MV-4-11 (cell line): Measurements from ENCODE around the gene PTGES3L.
"Not testable (repeated sequence)": the region's sequence is repeated elsewhere in the genome, so short reads cannot be mapped to it uniquely, and the experiment has no call there.

Source experiments
- DNase-seq: peaks from one replicate; lab custom pipeline; 2025; lab: John Stamatoyannopoulos, UW

The PTGES3L gene

DNA sequence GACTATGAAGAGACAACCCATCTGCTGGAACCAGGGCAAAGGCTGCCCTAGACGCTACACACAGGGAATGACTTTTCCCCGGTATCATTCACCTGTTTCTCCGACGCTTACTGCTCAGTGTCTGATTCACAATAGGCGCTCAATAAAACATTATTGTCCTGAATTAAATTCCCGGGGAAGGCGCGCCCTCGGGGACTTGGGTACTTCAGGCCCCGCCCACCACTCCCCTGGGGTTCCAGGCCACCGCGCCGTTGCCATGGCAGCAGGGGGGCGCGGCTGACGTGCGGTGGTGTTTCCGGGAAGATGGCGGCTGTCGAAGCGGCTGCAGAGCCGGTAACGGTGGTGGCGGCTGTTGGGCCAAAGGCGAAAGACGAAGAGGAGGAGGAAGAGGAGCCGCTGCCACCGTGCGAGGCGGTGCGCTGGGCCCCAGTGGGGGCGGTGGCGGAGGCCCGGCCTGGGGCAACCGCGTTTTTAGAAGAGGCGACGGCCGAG is 440 bp upstream of the PTGES3L start, which contains the start of gene RUNDC1:
RUNDC1 (plus strand) TSS at position 292 of the 492 bp plus-strand sequence; CDS start at position 304, 12 bp downstream.
- peak; percentile 81 for DNase-seq

DNA sequence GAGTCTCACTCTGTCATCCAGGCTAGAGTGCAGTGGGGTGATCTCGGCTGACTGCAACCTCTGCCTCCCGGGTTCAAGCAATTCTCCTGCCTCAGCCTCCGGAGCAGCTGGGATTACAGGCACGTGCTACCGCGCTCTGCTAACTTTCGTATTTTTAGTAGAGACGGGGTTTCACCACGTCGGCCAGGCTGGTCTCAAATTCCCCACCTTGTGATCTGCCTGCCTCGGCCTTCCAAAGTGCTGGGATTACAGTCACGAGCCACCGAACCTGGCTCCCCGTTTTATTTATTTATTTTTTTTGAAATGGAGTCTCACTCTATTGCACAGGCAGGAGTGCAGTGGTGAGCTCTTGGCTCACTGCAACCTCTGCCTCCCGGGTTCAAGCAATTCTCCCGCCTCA is 4.2 kb downstream of the PTGES3L start:
- DNase-seq = not testable (repeated sequence)

DNA sequence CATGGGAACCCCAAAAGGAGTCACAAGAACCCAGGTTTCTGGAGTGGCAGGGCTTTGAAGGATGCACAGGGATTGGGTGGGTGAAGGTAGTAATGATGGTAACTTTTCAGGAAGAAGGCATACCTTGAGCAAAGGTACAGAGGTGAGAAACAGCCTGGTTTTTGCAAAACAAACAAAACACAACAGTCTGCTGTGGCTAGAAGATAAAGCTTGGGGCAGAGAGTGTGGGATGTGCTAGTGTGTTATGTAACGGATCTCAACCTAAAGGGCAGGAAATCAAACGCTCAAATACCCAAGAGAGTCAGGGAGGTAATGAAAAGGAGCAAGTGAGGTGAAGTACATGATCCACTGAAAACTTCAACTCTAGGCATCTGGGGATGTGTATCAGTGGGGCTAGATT is 4.6 kb downstream of the PTGES3L start:
- DNase-seq = no peak

DNA sequence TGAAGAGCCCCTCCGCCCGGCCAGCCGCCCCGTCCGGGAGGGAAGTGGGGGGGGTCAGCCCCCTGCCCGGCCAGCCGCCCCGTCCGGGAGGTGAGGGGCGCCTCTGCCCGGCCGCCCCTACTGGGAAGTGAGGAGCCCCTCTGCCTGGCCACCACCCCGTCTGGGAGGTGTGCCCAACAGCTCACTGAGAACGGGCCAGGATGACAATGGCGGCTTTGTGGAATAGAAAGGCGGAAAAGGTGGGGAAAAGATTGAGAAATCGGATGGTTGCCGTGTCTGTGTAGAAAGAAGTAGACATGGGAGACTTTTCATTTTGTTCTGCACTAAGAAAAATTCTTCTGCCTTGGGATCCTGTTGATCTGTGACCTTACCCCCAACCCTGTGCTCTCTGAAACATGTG is 6.6 kb downstream of the PTGES3L start:
- DNase-seq = not testable (repeated sequence)

DNA sequence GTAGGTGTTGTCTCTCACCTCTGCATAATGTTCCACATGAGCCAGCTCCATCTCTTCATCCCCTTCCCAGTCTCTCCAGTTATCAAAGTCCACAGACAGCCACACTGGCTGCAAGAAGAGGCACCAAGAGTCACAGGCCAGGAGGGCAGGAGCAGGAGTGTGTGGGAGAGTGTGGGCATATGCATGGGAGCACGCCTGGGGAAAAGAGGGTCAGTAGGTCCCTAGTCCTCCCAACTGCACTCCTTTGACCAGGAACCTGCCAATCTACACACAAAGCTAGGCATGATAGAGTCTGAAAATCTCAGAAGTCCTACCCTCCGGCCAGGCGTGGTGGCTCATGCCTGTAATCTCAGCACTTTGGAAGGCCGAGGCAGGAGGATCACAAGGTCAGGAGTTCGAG is 8.3 kb downstream of the PTGES3L start:
- DNase-seq = no peak

DNA sequence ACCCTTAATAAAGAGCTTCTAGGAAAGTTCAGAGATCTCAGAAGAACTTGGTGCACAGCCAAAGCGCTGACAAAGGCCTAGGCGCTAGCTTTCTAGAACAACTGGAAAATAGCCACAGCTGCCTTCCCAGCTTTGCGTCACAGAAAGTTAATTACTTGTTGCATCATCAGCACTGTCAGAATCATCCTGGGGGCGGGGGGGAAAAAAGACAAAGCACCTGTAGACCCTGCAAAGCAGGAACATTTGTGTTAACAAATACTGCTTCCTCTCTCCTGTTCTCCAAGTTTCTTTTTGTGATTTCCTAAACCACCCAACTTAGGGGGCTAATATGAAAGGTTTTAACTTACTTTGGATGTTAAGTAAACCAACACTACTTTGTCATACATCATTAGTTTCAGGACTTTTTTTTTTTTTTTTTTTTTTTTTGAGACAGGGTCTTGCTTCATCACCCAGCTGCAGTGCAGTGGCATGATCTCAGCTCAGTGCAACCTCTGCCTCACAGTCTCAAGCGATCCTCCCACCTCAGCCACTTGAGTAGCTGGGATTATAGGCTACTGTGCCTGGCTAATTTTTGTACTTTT is 10.8 kb downstream of the PTGES3L start:
- peak; percentile 74 for DNase-seq

DNA sequence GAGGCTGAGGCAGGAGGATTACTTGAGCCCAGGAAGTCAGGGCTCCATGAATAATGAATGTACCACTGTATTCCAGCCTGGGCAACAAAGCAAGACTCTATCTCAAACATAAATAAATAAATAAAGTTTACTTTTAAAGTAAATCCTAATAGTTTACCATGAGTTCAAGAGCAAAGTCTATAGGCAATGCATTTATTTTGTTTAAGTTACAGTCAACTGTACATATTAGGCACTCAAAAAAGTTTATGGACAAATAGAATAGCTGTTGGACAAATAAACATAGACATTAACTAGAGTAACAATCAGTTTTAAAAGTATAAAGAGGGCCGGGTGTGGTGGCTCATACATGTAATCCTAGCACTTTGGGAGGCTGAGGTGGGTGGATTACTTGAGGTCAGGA is 12.0 kb downstream of the PTGES3L start:
- no peak for DNase-seq

DNA sequence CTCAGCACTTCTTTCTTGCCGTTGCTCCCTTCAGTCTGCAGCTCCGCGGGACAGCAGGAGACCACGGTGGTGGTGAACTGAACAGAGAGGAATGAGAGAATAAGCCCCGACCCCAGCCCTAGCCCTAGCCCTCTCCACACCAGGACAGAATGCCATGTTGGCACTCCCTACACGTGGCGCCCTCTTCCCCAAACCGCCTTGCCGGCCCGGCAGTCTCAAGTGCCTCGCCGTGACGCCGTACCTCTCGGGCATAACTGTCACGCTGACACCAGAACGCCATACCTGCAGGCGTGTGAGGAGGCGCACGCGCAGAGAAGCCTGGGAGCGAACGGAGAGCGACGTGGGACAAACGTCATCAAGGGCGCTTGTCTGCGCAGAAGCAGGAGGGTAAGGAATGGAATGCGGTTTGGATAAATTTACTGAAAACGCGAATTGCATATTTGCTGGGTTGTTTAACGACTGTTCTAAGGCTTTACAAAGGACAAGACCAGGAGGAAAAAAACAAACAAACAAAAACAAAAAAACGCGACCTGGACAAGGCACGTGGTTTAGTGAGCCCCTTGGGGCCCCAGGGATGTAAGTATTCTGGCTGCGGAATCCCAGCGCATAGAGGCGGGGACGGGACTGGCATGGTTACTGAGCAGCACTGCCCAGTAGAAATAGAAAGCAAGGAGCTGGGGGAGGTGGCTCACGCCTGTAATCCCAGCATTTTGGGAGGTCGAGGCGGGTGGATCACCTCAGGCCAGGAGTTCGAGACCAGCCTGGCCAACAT is 15.5 kb downstream of the PTGES3L start, which contains the start of gene AARSD1:
AARSD1 (minus strand) TSS at position 294 of the 772 bp plus-strand sequence; CDS start at position 280, 14 bp downstream.
- peak; percentile 90 for DNase-seq

DNA sequence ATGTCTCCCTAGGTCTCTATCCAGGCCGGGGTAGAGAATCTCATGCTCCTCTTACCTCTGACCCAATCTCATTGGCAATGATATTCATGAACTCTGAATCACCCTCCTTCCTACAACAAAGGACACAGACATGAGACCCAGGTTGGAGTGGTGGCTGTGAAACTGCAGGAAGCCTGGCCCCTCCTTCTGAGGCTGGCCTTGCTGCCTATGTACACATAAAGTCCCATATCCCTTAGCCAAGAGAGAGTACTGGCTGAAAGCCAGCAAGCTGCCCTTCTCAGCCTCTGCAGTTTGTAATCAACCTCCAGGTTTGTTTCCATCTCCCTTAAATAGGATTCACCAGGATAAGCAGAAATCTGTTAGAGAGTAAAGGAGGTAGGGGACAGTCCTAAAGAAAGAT is 26.2 kb downstream of the PTGES3L start:
- no peak for DNase-seq

DNA sequence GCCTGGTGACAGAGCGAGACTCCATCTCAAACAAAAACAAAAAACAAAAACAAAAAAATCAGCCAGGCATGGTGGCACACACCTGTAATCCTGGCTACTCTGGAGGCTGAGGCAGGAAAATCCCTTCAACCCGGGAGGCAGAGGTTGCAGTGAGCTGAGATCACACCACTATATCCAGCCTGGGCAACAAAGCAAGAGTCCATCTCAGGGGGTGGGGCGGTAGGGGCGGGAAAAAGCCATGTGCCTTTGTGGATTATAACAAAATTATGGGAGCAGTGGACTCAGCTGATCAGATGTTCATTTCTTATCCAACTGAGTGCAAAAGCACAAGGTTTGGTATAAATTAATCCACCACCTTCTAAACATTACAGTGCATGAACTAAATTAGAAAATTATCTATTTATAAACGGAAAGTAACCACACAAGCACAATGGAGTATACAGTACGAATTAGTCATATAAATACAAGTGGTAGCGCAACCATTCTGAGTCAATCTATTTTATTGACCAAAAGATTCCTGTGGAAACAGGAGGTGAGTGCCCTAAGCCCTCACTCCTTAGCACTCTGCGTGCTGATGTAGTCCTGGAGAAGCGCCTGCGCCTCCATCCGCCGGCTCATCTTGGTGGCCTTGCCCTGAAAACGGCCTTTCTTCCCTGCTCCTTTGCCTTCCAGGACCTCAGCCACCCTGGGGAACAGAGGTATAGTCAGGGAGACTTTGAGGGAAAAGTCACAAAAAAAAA is 29.7 kb downstream of the PTGES3L start:
- DNase-seq = no peak

DNA sequence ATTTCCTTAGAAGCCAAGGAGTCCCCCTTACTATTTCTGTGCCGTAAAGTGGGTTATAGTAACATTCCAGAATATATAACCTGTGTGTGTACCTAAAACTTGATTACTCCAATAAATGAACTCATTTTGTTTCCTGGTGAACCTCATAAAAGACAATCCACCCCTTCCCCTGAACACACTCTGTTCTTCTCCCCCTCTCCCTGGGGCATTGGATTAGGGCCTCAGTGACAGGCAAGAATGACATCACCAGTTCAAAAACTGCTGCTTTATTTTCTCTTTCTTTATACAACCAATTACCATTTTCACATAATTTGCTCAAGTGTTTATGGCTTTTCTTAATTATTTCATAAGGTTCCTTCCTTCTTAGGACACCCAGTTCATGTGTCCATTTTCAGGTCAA is 33.1 kb downstream of the PTGES3L start:
- no peak for DNase-seq

DNA sequence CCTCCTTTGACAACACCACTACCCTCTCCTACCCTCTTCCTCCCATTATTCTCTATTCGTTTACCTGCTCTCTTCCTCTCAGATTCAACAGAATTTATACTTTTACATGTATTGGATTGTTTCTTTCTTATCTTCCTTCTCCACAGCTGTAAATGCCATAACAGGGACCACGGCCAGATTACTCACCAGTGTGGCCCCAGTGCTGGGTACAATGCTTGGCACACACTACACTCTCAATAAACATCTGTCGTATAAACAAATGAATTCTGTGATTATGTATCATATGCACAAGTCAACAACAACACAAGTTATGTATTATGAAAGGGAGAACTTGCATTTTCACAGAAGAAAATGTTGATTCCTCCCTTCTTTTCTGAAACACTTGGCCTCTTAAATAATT is 35.7 kb downstream of the PTGES3L start:
- no peak for DNase-seq

DNA sequence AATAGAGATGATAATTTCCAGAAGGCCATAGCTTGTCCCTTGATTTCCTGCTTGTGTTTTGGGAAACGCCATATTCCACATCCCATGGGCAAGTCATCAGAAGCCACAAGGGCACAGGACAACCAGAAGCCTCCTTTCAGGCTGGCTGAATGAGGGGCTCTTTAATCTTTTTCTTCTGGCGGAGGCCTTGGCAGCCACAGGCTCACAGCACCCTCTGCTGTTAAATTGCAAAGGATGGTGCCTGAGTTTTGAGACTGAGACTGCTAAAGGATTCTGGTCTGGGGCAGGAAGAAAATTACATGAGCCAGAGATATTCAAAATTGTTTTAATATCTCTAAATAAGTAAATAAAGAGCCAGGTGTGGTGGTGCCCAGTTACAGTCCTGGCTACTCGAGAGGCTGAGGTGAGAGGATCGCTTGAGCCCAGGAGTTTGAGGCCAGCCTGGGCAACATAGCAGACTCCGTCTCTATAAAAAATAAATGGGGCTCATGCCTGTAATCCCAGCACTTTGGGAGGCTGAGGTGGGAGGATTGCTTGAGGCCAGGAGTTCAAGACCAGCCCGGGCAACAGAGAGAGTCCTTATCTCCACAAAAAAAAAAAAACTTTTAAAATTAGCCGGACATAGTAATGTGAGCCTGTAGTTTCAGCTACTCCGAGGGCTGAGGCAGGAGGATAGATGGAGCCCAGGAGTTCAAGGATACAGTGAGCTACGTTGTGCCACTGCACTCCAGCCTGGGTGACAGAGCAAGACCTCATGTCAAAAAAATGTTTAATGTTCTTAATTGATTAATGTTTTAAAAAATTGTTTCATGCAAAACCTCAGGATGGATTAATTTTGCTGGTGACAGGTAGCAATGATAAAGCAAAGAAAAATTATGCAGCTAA is 41.9 kb downstream of the PTGES3L start:
- peak; percentile 32 for DNase-seq

DNA sequence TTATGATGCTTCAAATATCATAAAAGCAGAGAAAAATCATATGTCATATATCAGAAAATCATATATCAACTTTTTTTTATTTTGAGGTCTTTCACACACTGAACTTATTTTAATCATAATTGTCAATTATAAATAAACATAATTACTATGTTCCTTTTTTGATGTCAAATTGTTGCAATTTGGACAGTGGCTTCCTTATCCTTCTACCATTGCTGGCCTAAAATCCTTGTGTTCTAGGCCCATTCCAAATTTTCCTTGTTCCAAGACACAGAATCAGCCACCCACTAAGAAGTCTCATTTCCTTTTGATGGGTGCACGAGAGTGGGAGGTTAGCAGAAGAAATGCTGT is 50.4 kb downstream of the PTGES3L start:
- no peak for DNase-seq

DNA sequence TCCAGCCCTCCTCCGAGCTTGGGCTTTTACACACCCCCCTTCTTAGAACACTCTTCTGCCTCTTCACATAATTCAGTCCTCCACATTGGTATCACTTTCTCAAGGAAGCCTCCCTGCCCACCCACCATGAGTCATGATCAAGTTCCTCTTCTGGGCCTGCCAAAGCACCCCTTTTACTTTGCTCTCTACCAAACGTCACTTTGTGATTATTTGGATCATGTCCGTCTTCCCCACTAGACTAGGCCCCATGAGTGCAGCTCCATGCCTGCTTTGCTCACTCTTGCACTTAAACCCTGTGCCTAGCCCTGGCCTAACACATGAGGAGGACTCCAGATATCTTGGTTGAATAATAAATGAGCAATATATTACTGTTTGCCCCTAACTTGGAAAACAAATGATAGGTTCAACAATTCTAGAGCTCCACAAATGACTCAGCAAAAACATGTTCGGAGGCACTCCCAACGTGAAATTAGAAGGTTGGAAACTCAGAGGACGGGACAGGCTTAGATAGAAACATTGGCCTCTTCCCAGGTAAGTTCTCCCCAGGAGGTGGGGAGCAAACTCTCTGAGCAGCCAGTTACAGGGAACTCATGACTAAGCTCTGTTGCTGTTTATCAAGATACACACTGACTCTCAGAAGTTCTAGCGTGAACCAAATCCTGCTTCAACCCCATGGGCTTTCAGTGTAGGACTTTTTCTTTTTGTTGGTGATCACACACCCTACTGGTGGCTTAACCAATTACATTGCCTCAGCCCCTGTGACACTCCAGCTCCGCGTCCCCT is 51.0 kb downstream of the PTGES3L start:
- DNase-seq = peak; percentile 97

DNA sequence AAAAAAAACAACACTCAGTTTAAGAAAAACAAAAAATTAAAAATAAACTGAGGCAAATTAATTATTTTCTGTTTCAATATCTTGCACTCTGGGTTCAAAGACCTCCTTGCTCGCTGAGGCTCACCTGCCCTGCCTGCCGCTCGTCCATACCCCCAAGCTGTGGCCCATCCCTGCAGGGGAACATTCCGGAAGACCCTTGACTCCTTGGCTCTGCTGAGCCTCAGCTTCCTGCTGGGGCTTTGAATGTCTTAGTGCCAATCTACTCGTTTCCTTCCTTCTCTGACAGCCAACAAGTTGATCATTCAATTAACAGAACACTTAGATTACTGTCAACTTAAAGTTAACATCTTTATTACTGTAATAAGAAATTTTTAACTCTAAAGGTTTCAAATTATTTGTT is 55.0 kb downstream of the PTGES3L start:
- no peak for DNase-seq

DNA sequence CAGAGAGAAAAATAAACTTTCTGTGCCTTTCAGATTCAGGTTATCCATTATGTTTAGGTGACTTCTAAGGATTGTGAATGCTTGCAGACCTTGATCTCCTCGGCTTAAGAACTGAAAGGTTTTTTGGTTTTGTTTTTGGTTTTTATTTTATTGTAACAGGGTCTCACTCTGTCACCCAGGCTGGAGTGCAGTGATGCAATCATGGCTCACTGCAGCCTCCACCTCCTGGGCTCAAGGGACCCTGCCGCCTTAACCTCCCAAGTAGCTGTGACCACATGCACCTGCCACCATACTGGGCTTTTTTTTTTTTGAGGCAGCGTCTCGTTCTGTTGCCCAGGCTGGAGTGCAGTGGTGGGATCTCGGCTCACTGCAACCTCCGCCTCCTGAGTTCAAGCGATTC is 56.4 kb downstream of the PTGES3L start:
- not testable (repeated sequence) for DNase-seq

DNA sequence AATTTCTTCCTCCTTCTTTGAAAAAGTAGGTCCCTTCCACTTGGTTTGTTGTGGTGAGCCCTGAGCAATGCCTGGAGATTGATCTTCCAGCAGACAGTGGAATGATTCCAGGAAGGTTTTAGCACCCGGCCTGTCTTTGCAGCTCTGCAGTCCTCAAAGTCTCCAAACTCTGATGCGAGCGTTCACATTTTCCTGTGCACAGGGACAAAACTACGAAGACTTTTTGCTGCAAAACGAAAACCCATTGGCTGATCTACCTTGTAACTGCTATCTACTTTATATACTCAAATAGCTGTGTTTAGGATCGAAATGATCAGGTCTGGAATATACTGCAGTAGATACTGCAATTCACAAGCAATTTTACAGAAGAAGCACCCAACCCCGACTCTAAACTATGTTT is 57.6 kb downstream of the PTGES3L start:
- no peak for DNase-seq

DNA sequence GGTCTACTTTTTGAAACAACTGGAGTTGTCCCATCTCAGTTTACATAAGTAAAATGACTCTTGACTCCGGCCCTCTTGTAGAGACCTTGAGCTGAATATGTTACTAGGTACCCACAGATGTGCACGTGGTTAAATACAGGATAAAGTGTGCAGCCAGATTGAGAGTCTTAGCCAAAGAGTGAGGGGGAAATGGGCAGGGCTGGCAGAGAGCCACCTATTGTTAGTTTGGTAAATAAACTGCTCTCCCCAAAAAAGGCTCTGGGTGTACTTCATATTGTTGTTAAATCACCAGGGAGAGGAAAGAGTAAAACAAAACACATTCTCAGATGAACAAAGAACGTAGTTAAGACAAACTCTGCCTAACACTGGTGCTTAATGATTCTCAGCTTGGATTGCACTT is 59.0 kb downstream of the PTGES3L start:
- DNase-seq = no peak

DNA sequence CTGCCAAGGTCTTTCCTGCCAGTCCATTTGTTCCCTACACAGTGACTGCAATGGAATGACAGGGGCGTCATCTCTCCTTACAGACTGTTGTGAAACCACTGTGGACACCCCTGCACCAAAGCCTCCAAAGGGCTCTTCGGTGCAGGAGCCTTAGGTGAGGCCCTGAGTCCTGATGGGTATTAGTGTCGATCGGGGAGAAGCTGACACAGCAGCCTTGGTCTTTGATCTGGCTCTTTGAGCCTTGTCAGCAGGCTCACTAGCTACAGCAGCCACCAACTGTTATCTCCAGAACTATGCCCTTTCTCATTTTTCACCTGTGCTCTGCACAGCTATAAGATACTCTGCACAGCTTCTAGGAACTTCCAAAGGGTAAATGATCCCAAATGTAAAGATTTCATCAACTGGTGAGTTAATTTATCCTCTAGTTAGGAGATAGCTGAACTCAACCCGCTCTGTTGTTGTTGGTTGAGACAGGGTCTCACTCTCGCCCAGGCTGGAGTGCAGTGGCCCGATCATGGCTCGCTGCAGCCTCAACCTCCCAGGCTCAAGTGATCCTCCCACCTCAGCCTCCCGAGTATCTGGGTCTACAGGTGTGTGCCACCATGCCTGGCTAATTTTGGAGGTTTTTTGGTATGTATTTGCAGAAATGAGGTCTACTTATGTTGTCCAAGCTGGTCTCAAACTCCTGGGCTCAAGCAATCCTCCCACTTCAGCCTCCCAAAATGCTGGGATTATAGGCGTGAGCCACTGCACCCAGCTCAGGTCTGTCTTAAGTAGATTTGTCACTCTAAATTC is 59.6 kb downstream of the PTGES3L start:
- DNase-seq = no peak
